Left hindlimb (tissue), 1 donor: ENCODE results near the gene LCE3A.
"Not testable (repeated sequence)": the region's sequence is repeated elsewhere in the genome, so short reads cannot be mapped to it uniquely, and the experiment has no call there.

Experiments
- DNase-seq: peaks from one replicate; pipeline ENCODE4 v3.0.0-alpha.2; 2018

Gene LCE3A, protein sequence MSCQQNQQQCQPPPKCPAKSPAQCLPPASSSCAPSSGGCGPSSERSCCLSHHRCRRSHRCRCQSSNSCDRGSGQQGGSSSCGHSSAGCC

DNA sequence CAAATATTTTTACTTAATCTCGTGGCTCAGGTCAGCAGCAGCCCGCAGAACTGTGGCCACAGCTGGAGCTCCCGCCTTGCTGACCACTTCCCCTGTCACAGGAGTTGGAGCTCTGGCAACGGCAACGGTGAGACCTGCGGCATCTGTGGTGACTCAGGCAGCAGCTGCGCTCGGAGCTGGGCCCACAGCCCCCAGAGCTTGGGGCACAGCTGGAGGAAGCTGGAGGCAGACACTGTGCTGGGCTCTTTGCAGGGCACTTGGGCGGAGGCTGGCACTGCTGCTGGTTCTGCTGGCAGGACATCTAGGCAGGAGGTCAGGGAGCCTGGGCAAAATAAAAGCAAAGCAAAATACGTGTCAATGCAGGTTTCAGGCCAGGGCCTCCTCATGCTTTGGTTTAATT is at the start of gene LCE3A:
LCE3A (minus strand) TSS at position 301 of the 400 bp plus-strand sequence; CDS start at position 301, 0 bp downstream.
- DNase-seq = peak; percentile 31

GRCh38 chr1:152667648-152668047 is 44.7 kb upstream of the LCE3A start:
- DNase-seq = no peak

DNA sequence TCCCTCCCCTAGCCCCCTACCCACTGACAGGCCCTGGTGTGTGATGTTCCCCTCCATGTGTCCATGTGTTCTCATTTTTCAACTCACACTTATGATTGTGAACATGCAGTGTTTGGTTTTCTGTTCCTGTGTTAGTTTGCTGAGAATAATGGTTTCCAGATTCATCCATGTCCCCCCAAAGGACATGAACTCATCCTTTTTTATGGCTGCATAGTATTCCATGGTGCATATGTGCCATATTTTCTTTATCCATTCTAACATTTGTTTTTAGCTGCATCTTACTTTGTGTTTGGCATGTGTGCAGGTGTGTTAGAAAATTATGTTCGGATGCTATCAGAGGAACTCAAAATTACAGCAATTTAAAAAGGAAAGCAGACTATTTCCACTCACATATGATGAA is 43.3 kb upstream of the LCE3A start:
- DNase-seq = not testable (repeated sequence)

DNA sequence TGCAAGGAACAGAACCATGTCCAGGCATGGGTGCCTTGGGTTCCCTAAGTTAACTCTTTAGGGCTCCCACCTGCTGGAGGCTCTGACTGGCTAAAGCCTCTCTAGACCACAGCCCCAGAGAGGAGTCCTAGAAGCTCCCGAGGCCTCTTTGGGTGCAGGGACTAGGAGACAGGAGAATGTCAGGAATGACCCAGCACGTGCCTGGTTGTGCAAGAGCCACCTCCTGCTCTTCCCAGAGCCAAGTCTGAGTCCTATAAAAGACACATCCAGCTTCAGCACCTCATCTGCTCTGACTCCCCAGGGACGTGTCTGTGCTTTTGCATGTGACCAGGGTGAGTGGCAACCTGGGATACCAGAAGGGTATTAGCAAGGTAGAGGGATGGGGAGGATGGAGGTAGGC is 40.2 kb upstream of the LCE3A start, which contains the start of gene LCE2D:
LCE2D (plus strand) TSS at position 283 of the 400 bp plus-strand sequence. CDS start 726 bp downstream, outside the sequence.
- DNase-seq = no peak

DNA sequence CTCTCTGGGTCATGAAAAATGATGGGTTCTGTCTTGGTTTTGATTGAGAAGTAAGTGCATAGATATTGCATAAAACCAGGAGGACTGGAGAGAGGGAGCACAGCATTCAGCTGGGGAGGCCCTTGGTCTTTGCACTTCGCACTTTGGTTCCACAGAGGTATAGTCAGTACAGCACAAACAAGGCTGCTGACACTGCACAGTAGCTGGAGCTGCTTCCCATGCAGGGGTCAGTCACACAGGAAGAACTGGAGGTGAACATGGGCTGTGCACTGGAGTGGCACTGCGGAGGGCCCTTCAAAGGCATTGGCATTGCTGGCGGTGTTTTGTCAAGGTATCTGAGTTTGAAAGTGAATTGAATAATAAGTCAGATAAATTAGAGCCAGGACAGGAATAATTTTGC is 35.7 kb upstream of the LCE3A start:
- DNase-seq = no peak

- DNase-seq = no peak
Observed at GRCh38 chr1:152657677-152658076, 34.8 kb upstream of the LCE3A start.

DNA sequence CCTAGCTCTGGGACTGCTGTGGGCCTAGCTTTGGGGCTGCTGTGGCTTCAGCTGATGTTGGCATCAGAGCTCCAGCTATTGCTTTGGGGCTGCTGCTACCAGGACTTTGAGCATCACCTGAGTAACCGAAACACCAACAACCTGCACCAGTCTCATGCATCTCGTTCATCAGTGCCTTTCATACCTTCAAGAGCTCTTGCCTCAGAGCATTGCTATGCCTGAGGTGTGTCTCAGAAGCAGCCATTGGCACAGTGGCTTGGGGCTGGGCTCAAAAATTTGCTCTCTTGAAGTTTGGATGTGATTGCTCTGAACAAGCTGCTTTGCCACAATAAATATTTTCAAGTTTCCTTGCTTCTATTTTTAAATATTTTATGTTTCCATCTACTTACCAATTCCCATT is 33.6 kb upstream of the LCE3A start:
- DNase-seq = no peak

- DNase-seq = peak; percentile 33
Observed at GRCh38 chr1:152654110-152654509, 31.2 kb upstream of the LCE3A start.

- DNase-seq = no peak
Observed at GRCh38 chr1:152646656-152647055, 23.8 kb upstream of the LCE3A start.

GRCh38 chr1:152645146-152645545 is 22.2 kb upstream of the LCE3A start:
- no peak for DNase-seq

- DNase-seq = no peak
Observed at GRCh38 chr1:152643945-152644344, 21.0 kb upstream of the LCE3A start.

- DNase-seq = no peak
Observed at GRCh38 chr1:152640351-152640750, 17.4 kb upstream of the LCE3A start.

- no peak for DNase-seq
Observed at GRCh38 chr1:152630596-152630995, 7.7 kb upstream of the LCE3A start.

DNA sequence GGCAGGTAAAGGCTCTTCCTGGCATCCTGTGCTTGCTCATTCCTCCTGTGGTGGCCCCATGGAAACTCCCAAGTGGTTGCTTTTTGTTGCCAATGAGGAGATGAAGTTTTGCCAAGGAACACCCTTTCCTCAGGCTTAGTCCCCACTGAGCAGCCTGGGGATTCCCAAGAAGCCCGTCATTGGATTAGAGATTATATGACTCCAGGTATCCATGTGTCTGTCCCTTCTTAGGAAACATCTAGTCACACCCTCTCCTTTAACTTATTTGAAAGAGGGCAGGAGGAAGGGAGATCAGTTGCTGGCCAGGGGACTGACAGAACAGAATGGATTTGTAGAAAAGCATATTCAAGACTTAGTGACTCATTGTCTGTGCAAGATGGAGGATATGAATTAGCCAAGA is 3.8 kb upstream of the LCE3A start:
- no peak for DNase-seq

DNA sequence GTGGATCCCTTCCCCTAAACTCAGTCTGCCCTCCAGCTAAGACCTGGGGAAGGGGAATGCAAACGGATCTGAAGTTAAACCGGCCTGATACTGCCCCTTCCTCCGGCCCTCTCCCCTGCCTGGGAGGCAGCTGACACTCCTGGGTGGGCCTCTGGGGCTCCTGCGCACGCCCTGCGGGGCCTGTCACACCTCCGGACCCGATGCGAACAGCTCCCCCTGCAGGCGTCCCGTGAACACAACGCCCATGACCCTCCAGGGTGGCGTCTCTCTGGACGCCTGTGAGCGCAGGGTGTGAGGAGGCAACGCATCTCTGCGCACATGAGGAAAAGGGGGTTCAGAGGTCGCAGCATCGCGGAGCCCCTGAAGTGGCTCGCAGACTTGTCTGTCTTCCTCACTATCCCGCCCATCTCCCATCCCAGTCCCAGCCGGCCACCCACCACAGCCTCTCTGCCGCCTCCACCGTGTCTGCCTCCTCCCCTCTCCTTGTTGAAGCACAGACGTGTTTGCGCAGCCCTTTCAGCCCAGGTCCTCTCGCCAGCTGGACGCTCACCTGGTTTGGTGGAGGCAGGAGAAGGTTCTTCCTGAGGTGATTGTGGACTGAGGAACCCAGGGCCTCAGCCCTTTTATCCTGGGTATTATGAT is 421 bp upstream of the LCE3A start:
- DNase-seq = no peak

DNA sequence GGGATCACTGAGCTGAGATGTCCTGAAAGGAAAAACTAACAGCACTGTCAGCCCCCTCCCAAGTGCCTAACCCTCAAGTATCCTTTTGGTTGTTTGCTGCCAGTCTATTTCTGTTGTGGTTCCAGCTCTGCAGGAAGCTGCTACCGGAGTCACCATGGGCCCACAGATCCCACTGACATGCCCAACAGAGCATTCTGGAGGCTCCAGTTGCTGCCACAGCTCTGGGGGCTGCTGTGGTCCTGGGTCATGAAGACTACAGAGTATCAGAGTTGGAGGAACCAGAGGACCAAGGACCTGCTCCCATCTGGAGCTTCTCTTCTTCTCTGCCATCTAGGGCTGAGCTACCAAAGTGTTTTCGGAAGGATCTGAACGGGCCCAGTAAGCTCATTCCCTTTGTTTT is 910 bp downstream of the LCE3A start:
- no peak for DNase-seq

DNA sequence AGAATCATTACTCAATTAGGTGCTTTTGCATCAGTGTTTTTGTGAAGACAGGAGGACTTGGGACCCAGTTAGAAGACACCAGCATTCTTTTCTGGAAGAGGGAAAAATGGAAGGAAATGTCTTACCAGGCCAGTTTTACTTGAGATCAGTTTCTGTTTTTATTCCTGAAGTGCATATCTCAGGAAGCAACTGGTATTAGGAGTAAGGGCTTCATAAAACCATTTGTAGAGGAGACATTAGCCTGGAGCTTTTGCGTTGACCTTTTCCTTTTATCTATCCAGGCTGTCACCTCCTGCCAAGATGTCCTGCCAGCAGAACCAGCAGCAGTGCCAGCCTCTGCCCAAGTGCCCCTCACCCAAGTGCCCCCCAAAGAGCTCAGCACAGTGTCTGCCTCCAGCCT is 9.4 kb downstream of the LCE3A start, which contains the start of gene LCE3B:
LCE3B (plus strand) TSS at position 301 of the 400 bp plus-strand sequence; CDS start at position 301, 0 bp downstream.
- DNase-seq = no peak

DNA sequence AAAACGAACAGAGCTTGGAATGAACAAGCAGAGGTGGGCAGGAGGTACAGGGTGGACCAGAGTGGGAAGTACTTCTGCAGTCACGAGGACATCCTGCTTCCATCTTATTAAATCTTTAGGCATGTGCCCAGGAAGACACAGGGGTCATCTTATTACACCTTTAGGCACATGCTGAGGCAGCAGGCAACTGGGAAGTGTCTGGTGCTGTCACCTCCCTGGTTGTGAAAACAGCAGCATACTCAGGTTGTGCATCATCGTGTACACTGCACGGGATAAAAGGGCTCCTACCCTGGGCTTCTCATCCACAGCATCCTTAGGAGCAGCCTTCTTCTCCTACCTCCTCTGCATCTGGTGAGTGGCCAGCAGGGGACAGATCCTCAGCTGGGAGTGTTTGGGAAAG is 23.0 kb downstream of the LCE3A start, which contains the start of gene LCE3C:
LCE3C (plus strand) TSS at position 301 of the 400 bp plus-strand sequence. CDS start 498 bp downstream, outside the sequence.
- DNase-seq = no peak

GRCh38 chr1:152596986-152597385 is 25.9 kb downstream of the LCE3A start:
- no peak for DNase-seq

GRCh38 chr1:152585586-152585985 is 37.3 kb downstream of the LCE3A start:
- no peak for DNase-seq

DNA sequence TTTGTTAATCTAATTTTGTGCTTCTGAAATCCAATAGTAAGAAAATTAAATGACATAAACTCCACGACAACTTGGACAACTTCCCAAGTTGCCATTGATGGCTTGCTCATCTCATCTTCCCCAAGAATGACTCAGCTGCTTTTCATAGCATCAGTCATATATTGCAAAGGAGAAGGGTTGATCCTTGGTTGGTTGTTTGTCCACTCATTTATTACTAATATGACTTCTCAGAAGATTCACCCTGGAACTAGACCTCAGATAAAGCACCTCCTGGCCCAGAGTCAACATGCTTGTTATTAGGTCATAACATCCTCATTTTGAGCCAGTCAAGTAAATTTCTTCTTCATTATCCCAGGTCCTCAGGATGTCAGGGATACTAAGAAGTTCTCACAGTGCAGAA is 40.3 kb downstream of the LCE3A start:
- DNase-seq = no peak

DNA sequence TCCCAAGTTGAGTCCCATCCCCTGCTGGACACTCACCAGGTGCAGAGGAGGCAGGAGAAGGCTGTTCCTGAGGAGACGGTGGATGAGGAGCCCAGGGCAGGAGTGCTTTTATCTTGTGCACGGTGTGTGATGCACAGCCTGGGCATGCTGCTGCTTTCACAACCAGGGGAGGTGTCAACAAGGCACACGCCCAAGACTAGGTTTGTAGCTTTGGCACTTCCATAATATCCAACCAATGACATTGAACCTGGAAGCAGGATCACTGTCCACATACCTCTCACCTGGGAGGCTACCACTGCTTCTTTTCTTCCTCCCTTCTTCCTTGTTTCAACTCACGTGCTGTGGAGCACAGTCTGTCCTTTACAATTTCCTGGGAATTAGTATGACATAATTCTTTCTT is 42.5 kb downstream of the LCE3A start, which contains the start of gene LCE3D:
LCE3D (minus strand) TSS at position 84 of the 400 bp plus-strand sequence. CDS start 580 bp downstream, outside the sequence.
- DNase-seq = no peak

GRCh38 chr1:152579526-152579925 is 43.4 kb downstream of the LCE3A start:
- DNase-seq = not testable (repeated sequence)

DNA sequence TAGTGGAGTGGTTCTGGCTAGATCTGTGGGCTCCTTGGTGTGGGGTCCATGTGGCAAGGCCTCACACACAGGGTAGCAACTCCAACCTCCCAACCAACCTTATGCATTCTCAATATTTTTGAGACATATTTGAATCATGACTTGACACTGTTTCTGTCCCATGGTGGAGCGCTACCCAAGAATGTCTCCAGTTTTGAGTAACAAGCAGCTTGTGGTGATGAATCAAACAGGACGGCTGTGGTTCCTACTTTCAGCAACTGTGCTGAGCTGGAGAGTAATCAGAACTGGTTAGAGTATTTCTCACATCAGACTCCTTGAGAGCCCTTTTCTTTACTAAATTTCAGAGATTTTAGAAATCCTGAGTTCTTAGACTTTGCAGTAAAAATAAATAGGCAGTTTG is 45.7 kb downstream of the LCE3A start:
- no peak for DNase-seq
